Endothelial cell of umbilical vein (primary cell): ENCODE data around the gene TRIM65. TPM values are rescaled to one million over a fixed set of nuclear protein-coding genes. Genes with fewer than 3 reads are reported as not detected.

Experiments used
- BruUV-seq: library from RNA; stranded (reverse); fragments of 400-500 nt; replicated peaks from 2 replicates; lab custom pipeline; 2021; lab: Mats Ljungman, UMichigan
- CTCF ChIA-PET: fragments of 300-600, 350-600 bp; sonication (Branson Sonifier 250); formaldehyde crosslinking; loops from one replicate; lab custom pipeline; 2021; ENCODE audit warnings: antibody characterized with exemption, inconsistent platforms; lab: Charles Lee
- POLR2A ChIA-PET: fragments of 300-600, 350-600 bp; sonication (Branson Sonifier 250); formaldehyde crosslinking; loops from one replicate; lab custom pipeline; 2021; ENCODE audit warnings: antibody characterized with exemption, inconsistent platforms; lab: Charles Lee
- DNase-seq: peaks from one replicate; pipeline ENCODE4 v3.0.0-alpha.2; 2011; ENCODE audit warnings: low read depth, low spot score
- FAIRE-seq: peaks from 2 replicates; lab custom pipeline; 2011; peaks lifted over from hg19 to GRCh38; lab: Jason Lieb, UNC
- H2AFZ ChIP-seq: 2 replicates; pipeline ENCODE4 v1.6.0; 2012; ENCODE audit warnings: low read depth, low read length, control low read depth, inconsistent platforms
- H3K27ac ChIP-seq: 2 replicates; pipeline ENCODE4 v1.5.1; 2011; ENCODE audit warnings: low read depth, mild to moderate bottlenecking, control low read depth, low read length, moderate library complexity; ENCODE audit not compliant: insufficient read depth
- H3K27me3 ChIP-seq, 2 experiments: 2 replicates each; pipeline versions ENCODE4 v1.6.0 to v1.6.1; 2011; ENCODE audit warnings: low read length in 2 of 2, mixed read lengths in 1 of 2; ENCODE audit not compliant: control insufficient read depth in 2 of 2, insufficient read depth in 2 of 2
- H3K36me3 ChIP-seq, 2 experiments: 2 replicates in 1 of 2; 3 replicates in 1 of 2; pipeline ENCODE4 v1.5.1; 2011; ENCODE audit warnings: low read length in 2 of 2, mild to moderate bottlenecking in 1 of 2, moderate library complexity in 1 of 2; ENCODE audit not compliant: control insufficient read depth in 2 of 2, insufficient read depth in 2 of 2; ENCODE audit errors: extremely low read depth in 1 of 2
- H3K4me1 ChIP-seq: 3 replicates; pipeline ENCODE4 v1.5.1; 2011; ENCODE audit warnings: mild to moderate bottlenecking, low read length; ENCODE audit not compliant: control insufficient read depth, insufficient read depth; ENCODE audit errors: extremely low read depth
- H3K4me2 ChIP-seq: 2 replicates; pipeline ENCODE4 v1.6.1; 2011; ENCODE audit warnings: low read length, control low read depth, mixed read lengths; ENCODE audit not compliant: insufficient read depth
- H3K4me3 ChIP-seq, 3 experiments: fragments of 200-600 bp in 1 of 3; sonication (generic), shearing (Covaris generic) in 1 of 3; replicated peaks in 1 of 3; 2 replicates each; pipeline ENCODE4 v1.5.1; 2011 to 2016; ENCODE audit warnings: control low read depth in 3 of 3, low read length in 3 of 3, mild to moderate bottlenecking in 2 of 3, inconsistent platforms in 1 of 3, low read depth in 1 of 3, moderate library complexity in 1 of 3; ENCODE audit not compliant: insufficient read depth in 1 of 3
- H3K79me2 ChIP-seq: 2 replicates; pipeline ENCODE4 v1.6.0; 2012; ENCODE audit warnings: low read length, inconsistent platforms; ENCODE audit not compliant: control insufficient read depth, insufficient read depth
- H3K9ac ChIP-seq: replicated peaks from 2 replicates; pipeline ENCODE3; 2011; ENCODE audit warnings: low read length, control low read depth; ENCODE audit not compliant: insufficient read depth; ENCODE audit errors: extremely low read depth
- H3K9me1 ChIP-seq: replicated peaks from 3 replicates; pipeline ENCODE4 v1.6.0; 2011; ENCODE audit warnings: mild to moderate bottlenecking, low read length; ENCODE audit not compliant: control insufficient read depth, insufficient read depth; ENCODE audit errors: extremely low read depth
- H3K9me3 ChIP-seq: replicated peaks from 2 replicates; pipeline ENCODE4 v1.5.1; 2012; ENCODE audit warnings: low read length, inconsistent platforms; ENCODE audit not compliant: control insufficient read depth, insufficient read depth
- H4K20me1 ChIP-seq: replicated peaks from 2 replicates; pipeline ENCODE3; 2011; ENCODE audit warnings: mild to moderate bottlenecking, low read length; ENCODE audit not compliant: control insufficient read depth, insufficient read depth; ENCODE audit errors: extremely low read depth
- EZH2 ChIP-seq: IDR thresholded peaks from 2 replicates; pipeline ENCODE4 v1.6.1; 2012; ENCODE audit warnings: borderline replicate concordance, low read depth, mild to moderate bottlenecking, moderate library complexity, low read length, inconsistent platforms; ENCODE audit not compliant: severe bottlenecking
- FOS ChIP-seq: IDR thresholded peaks from 2 replicates; pipeline ENCODE4 v1.6.1; 2011; ENCODE audit warnings: mild to moderate bottlenecking, low read length, moderate library complexity, borderline replicate concordance; ENCODE audit not compliant: insufficient read depth
- GATA2 ChIP-seq: IDR thresholded peaks from 2 replicates; pipeline ENCODE4 v1.7.0; 2011; ENCODE audit warnings: low read depth, mild to moderate bottlenecking, moderate library complexity, mixed read lengths, low read length; ENCODE audit not compliant: insufficient read length, insufficient read depth
- JUN ChIP-seq: IDR thresholded peaks from 2 replicates; pipeline ENCODE4 v1.6.1; 2011; ENCODE audit warnings: borderline replicate concordance, low read depth; ENCODE audit not compliant: insufficient read length, insufficient read depth
- MYC ChIP-seq: IDR thresholded peaks from one replicate; pipeline ENCODE4 v1.6.1; 2011; ENCODE audit warnings: mild to moderate bottlenecking, low read depth, low read length
- POLR2A ChIP-seq: IDR thresholded peaks from 2 replicates; pipeline ENCODE4 v1.6.1; 2012; ENCODE audit warnings: low read depth, mild to moderate bottlenecking, control low read depth, low read length
- POLR2AphosphoS5 ChIP-seq: IDR thresholded peaks from 2 replicates; pipeline ENCODE4 v1.6.1; 2012; ENCODE audit warnings: low read depth, mild to moderate bottlenecking, control low read depth, low read length, moderate library complexity; ENCODE audit not compliant: insufficient read depth
- dilution Hi-C: fragments of 300-500 bp; cut with MboI; formaldehyde crosslinking; loops from one replicate; pipeline ENCODE4 v1.15.0; 2019; ENCODE audit warnings: low sequenced_read_pairs; ENCODE audit not compliant: extremely low pct_ligation_motif_present
- intact Hi-C: fragments of 100-400 bp; cut with micrococcal nuclease; formaldehyde crosslinking; loops from one replicate; pipeline ENCODE4 v1.10.0; 2022
- polyA plus RNA-seq, 4 experiments: library from polyadenylated mRNA; depleted of rRNA in 3 of 4; stranded (reverse) in 3 of 4; unstranded in 1 of 4; fragments of >200 nt; gene quantifications; 2 replicates each; pipeline versions ENCODE4 v1.2.1 to v1.2.3, GENCODE V29; 2011 to 2012; ENCODE audit warnings: missing spikeins in 1 of 4
- total RNA-seq: library from RNA; stranded (reverse); gene quantifications from 2 replicates; pipeline ENCODE4 v1.2.3, GENCODE V29; 2021
- TF ChIP-seq, protein P1 (sequence below), 2 donors: IDR thresholded peaks; 1 replicate in 1 of 2; 2 replicates in 1 of 2; pipeline ENCODE4 v1.5.1; 2011; ENCODE audit warnings: low read length in 2 of 2, mild to moderate bottlenecking in 2 of 2, moderate library complexity in 2 of 2, control low read depth in 1 of 2, inconsistent platforms in 1 of 2, low read depth in 1 of 2; ENCODE audit not compliant: insufficient read depth in 1 of 2; ENCODE audit errors: extremely low read depth in 1 of 2
- TF ChIP-seq, protein P2 (sequence below): IDR thresholded peaks from 2 replicates; pipeline ENCODE4 v1.6.1; 2011; ENCODE audit not compliant: insufficient read depth, insufficient read length

The TRIM65 gene
- total and polyA plus RNA-seq, 2 donors (not counting 3 experiments of a cell fraction or from before 2014, with no cell fraction given) = 19.3 to 33.5 TPM

- H3K4me3 ChIP-seq = no peak overlapping the region
- no TSS peak for BruUV-seq
- no peaks in the 10 kb centered on the region for H3K9me1 ChIP-seq
- H3K9ac ChIP-seq = no peak overlapping the region
- dilution Hi-C loops (no loop called here), intact Hi-C loops (no loop called here)
- no peaks in the 10 kb centered on the region for H3K9me3 ChIP-seq
- H3K4me2 ChIP-seq = no peak overlapping the region
- DNase-seq = no peak
- no peaks in the 10 kb centered on the region for H3K27me3 ChIP-seq
- no peaks in the 10 kb centered on the region for H3K36me3 ChIP-seq
- ChIA-PET CTCF (no interaction called here), POLR2A (no interaction called here)
- H3K79me2 ChIP-seq = no peaks in the 10 kb centered on the region
- no peak overlapping the region for H3K27ac ChIP-seq
- no peaks in the 10 kb centered on the region for H3K4me1 ChIP-seq
- H4K20me1 ChIP-seq = no peaks in the 10 kb centered on the region
- H2AFZ ChIP-seq = no peak overlapping the region
- FAIRE-seq = no peak
- TF ChIP-seq FOS = no peak
- TF ChIP-seq GATA2 = no peak
- TF ChIP-seq POLR2A = no peak
- no peak for TF ChIP-seq EZH2
- no peak for TF ChIP-seq JUN
- TF ChIP-seq, protein P1, sequence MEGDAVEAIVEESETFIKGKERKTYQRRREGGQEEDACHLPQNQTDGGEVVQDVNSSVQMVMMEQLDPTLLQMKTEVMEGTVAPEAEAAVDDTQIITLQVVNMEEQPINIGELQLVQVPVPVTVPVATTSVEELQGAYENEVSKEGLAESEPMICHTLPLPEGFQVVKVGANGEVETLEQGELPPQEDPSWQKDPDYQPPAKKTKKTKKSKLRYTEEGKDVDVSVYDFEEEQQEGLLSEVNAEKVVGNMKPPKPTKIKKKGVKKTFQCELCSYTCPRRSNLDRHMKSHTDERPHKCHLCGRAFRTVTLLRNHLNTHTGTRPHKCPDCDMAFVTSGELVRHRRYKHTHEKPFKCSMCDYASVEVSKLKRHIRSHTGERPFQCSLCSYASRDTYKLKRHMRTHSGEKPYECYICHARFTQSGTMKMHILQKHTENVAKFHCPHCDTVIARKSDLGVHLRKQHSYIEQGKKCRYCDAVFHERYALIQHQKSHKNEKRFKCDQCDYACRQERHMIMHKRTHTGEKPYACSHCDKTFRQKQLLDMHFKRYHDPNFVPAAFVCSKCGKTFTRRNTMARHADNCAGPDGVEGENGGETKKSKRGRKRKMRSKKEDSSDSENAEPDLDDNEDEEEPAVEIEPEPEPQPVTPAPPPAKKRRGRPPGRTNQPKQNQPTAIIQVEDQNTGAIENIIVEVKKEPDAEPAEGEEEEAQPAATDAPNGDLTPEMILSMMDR (IDR thresholded peaks at IDR 0.05; ENCODE audit: extremely low read depth in 1 of 2, insufficient read depth in 1 of 2, low read depth in 1 of 2, low read length in 2 of 2) = no peak
- no peak for TF ChIP-seq MYC
- TF ChIP-seq, protein P2, sequence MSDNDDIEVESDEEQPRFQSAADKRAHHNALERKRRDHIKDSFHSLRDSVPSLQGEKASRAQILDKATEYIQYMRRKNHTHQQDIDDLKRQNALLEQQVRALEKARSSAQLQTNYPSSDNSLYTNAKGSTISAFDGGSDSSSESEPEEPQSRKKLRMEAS = no peak
- no peak for TF ChIP-seq POLR2AphosphoS5
Observed at GRCh38 chr17:75922173-75922961, 25.6 kb upstream of the TRIM65 start.
